Panc1 (cell line): Measurements from ENCODE around the gene RPS2.

ENCODE experiments used
- POLR2AphosphoS5 ChIP-seq: IDR thresholded peaks from 2 replicates; pipeline ENCODE4 v1.6.1; 2012; ENCODE audit warnings: mild to moderate bottlenecking, low read depth, low read length, moderate library complexity
- SIN3A ChIP-seq: IDR thresholded peaks from 2 replicates; pipeline ENCODE4 v1.6.1; 2012; ENCODE audit warnings: low read depth, mild to moderate bottlenecking, low read length, moderate library complexity, borderline replicate concordance; ENCODE audit not compliant: insufficient read depth
- TF ChIP-seq, protein P1 (sequence below): fragments of 450-650 bp; IDR thresholded peaks from 2 replicates; pipeline ENCODE4 v1.5.1; 2017; ENCODE audit warnings: mild to moderate bottlenecking
- TF ChIP-seq, protein P2 (sequence below), 2 experiments: IDR thresholded peaks; 2 replicates each; pipeline ENCODE4 v1.6.1; 2011 to 2012; ENCODE audit warnings: low read depth in 2 of 2, control low read depth in 1 of 2, low read length in 1 of 2, mild to moderate bottlenecking in 1 of 2, moderate library complexity in 1 of 2; ENCODE audit not compliant: insufficient read depth in 1 of 2

GRCh38 chr16:1989209-1990100 lies 24.8 kb upstream of the RPS2 start, which contains the start of gene SYNGR3:
- TF ChIP-seq, protein P1, sequence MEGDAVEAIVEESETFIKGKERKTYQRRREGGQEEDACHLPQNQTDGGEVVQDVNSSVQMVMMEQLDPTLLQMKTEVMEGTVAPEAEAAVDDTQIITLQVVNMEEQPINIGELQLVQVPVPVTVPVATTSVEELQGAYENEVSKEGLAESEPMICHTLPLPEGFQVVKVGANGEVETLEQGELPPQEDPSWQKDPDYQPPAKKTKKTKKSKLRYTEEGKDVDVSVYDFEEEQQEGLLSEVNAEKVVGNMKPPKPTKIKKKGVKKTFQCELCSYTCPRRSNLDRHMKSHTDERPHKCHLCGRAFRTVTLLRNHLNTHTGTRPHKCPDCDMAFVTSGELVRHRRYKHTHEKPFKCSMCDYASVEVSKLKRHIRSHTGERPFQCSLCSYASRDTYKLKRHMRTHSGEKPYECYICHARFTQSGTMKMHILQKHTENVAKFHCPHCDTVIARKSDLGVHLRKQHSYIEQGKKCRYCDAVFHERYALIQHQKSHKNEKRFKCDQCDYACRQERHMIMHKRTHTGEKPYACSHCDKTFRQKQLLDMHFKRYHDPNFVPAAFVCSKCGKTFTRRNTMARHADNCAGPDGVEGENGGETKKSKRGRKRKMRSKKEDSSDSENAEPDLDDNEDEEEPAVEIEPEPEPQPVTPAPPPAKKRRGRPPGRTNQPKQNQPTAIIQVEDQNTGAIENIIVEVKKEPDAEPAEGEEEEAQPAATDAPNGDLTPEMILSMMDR = no peak
- TF ChIP-seq POLR2AphosphoS5 (no peak), SIN3A (no peak)
- TF ChIP-seq, protein P2, sequence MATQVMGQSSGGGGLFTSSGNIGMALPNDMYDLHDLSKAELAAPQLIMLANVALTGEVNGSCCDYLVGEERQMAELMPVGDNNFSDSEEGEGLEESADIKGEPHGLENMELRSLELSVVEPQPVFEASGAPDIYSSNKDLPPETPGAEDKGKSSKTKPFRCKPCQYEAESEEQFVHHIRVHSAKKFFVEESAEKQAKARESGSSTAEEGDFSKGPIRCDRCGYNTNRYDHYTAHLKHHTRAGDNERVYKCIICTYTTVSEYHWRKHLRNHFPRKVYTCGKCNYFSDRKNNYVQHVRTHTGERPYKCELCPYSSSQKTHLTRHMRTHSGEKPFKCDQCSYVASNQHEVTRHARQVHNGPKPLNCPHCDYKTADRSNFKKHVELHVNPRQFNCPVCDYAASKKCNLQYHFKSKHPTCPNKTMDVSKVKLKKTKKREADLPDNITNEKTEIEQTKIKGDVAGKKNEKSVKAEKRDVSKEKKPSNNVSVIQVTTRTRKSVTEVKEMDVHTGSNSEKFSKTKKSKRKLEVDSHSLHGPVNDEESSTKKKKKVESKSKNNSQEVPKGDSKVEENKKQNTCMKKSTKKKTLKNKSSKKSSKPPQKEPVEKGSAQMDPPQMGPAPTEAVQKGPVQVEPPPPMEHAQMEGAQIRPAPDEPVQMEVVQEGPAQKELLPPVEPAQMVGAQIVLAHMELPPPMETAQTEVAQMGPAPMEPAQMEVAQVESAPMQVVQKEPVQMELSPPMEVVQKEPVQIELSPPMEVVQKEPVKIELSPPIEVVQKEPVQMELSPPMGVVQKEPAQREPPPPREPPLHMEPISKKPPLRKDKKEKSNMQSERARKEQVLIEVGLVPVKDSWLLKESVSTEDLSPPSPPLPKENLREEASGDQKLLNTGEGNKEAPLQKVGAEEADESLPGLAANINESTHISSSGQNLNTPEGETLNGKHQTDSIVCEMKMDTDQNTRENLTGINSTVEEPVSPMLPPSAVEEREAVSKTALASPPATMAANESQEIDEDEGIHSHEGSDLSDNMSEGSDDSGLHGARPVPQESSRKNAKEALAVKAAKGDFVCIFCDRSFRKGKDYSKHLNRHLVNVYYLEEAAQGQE (IDR thresholded peaks at IDR 0.05; ENCODE audit: insufficient read depth in 1 of 2, low read depth in 2 of 2, low read length in 1 of 2) = no peak
